ENCODE measurements around the gene RDX. TPM values are rescaled to one million over a fixed set of nuclear protein-coding genes. Genes with fewer than 3 reads are reported as not detected.

The RDX gene
- total RNA-seq, 4 donors from 2014 or later: 8.3 to 113 (median 13.7) TPM

- no peak for DNase-seq
- Histone ChIP-seq H3K36me3 (peaks cover 0 to 12% (median 0%) of the 10 kb centered on the region in 3 donors), H3K4me3 (no peak overlapping the region), H3K27me3 (no peaks in the 10 kb centered on the region), H3K9me3 (no peaks in the 10 kb centered on the region), H3K27ac (no peak overlapping the region), H3K4me1 (no peaks in the 10 kb centered on the region)
- TF ChIP-seq POLR2A (IDR thresholded peaks at IDR 0.05): no peak
Observed at GRCh38 chr11:110153474-110153873, 142.9 kb downstream of the RDX start.

- Histone ChIP-seq H3K36me3 (peaks cover 0 to 12% (median 0%) of the 10 kb centered on the region in 3 donors), H3K4me3 (no peak overlapping the region), H3K27me3 (no peaks in the 10 kb centered on the region), H3K4me1 (no peaks in the 10 kb centered on the region), H3K9me3 (no peaks in the 10 kb centered on the region), H3K27ac (no peak overlapping the region)
- TF ChIP-seq POLR2A (IDR thresholded peaks at IDR 0.05) (no peak), CTCF (IDR thresholded peaks at IDR 0.05) (no peak)
- no peak for DNase-seq
Observed at GRCh38 chr11:110152199-110152598, 144.2 kb downstream of the RDX start.

- DNase-seq: no peak
- Histone ChIP-seq H3K9me3 (no peaks in the 10 kb centered on the region), H3K36me3 (peaks cover 0 to 5% (median 0%) of the 10 kb centered on the region in 3 donors), H3K4me3 (no peak overlapping the region), H3K4me1 (no peaks in the 10 kb centered on the region), H3K27me3 (no peaks in the 10 kb centered on the region), H3K27ac (no peak overlapping the region)
- TF ChIP-seq CTCF (IDR thresholded peaks at IDR 0.05): no peak
- TF ChIP-seq POLR2A (IDR thresholded peaks at IDR 0.05): no peak
Observed at GRCh38 chr11:110148775-110149744, 147.4 kb downstream of the RDX start.

- H3K4me3 ChIP-seq: no peak overlapping the region
- TF ChIP-seq CTCF (IDR thresholded peaks at IDR 0.05) (no peak), POLR2A (IDR thresholded peaks at IDR 0.05) (no peak)
- no peaks in the 10 kb centered on the region for H3K9me3 ChIP-seq
- H3K27ac ChIP-seq: no peak overlapping the region
- H3K36me3 ChIP-seq: no peaks in the 10 kb centered on the region
- DNase-seq: no peak
- H3K27me3 ChIP-seq: no peaks in the 10 kb centered on the region
- H3K4me1 ChIP-seq: no peaks in the 10 kb centered on the region
Observed at GRCh38 chr11:110147962-110148709, 148.3 kb downstream of the RDX start.

GRCh38 chr11:110141812-110142211, 154.6 kb downstream of the RDX start:
- H3K27ac ChIP-seq: no peak overlapping the region

More at GRCh38 chr11:110141812-110142211, 154.6 kb downstream of the RDX start:
- no peak for DNase-seq
- Histone ChIP-seq H3K36me3 (peaks cover 0 to 6% (median 0%) of the 10 kb centered on the region in 3 donors), H3K9me3 (no peaks in the 10 kb centered on the region), H3K4me1 (no peaks in the 10 kb centered on the region), H3K27me3 (no peaks in the 10 kb centered on the region), H3K4me3 (no peak overlapping the region)
- TF ChIP-seq POLR2A (IDR thresholded peaks at IDR 0.05): no peak
- TF ChIP-seq CTCF (IDR thresholded peaks at IDR 0.05): no peak
